GM12873 (cell line): ENCODE data around the gene TINCR.
A peak's percentile ranks its signal among the peaks of the same experiment; 100 is the strongest.

Experiments
- TF ChIP-seq, protein P1 (sequence below): IDR thresholded peaks from 2 replicates; pipeline ENCODE4 v1.5.1; 2012; ENCODE audit warnings: low read depth, mild to moderate bottlenecking, moderate library complexity, low read length, control low read depth; ENCODE audit not compliant: insufficient read depth; ENCODE audit errors: missing control alignments

The TINCR gene

DNA sequence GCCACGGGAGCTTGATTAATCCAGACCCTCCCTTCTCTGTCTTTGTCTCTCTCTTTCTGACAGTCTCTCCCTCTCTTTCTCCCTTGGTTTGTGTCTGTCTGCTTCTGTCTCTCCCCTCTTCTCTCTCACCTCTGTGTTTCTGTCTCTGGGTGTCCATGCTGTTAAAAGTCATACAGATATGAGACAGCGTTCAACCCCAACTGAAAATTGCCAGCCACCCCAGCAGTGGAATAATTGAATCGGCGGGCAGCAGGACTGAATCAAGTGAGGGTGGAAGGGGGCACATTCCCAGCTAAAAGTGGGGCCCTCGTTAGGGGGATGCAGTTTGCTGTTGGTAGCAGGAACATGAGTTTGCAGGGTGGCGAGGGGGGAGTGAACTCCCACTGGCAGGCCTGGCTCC, 43.7 kb downstream of the TINCR start:
- TF ChIP-seq, protein P1, sequence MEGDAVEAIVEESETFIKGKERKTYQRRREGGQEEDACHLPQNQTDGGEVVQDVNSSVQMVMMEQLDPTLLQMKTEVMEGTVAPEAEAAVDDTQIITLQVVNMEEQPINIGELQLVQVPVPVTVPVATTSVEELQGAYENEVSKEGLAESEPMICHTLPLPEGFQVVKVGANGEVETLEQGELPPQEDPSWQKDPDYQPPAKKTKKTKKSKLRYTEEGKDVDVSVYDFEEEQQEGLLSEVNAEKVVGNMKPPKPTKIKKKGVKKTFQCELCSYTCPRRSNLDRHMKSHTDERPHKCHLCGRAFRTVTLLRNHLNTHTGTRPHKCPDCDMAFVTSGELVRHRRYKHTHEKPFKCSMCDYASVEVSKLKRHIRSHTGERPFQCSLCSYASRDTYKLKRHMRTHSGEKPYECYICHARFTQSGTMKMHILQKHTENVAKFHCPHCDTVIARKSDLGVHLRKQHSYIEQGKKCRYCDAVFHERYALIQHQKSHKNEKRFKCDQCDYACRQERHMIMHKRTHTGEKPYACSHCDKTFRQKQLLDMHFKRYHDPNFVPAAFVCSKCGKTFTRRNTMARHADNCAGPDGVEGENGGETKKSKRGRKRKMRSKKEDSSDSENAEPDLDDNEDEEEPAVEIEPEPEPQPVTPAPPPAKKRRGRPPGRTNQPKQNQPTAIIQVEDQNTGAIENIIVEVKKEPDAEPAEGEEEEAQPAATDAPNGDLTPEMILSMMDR, result no peak

DNA sequence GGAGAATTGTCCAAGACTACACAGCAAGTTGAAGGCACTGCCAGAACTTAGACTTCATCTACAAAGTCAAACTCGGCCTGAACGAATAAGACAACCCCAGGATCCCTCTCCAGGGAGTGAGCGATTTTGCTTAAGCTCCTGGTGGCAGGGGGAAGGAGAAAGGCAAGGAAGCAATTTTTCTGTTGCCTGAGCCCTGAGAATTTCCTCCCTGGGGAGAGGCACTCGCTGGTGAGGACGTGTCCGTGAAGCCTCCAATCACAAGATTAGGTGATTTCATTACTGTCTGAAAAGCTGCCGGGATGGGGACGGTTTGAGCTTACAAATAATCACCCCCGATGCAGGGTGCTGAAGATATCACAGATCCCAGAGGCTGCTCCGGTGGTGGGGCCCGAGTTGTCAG, 45.6 kb downstream of the TINCR start:
- TF ChIP-seq, protein P1, result no peak

DNA sequence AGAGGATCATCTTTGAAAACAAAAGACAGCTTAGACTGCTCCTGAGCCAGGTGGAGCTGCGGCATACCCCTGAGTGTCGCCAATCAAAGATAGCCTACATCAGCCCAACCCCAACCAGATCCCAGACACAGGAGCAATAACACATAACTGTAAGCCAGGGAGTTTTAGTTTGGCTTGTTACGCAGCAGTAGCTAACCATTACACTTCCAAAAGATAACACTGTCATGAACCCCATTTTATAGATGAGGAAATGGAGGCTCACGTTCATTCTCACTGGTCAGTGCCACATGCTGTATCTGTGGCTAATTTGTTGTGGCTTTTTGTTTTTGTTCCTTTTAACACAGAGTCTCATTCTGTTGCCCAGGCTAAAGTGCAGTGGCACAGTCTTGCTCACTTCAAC, 47.3 kb downstream of the TINCR start:
- TF ChIP-seq, protein P1, result no peak

DNA sequence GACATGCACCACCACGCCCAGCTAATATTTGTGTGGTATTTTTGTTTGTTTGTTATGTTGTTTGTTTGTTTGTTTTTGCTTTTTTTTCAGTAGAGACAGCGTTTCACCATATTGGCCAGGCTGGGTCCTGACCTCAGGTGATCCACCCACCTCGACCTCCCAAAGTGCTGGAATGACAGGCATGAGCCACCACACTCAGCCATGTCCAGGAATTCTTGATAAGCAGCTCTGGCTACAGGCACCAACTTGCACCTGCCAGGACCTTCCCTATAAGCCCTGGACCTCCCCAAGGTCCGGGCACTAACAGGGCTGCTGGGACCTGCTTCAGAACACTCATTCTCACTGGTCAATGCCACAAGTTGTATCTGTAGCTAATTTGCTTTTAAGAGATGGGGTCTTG, 48.7 kb downstream of the TINCR start:
- TF ChIP-seq, protein P1, result no peak

DNA sequence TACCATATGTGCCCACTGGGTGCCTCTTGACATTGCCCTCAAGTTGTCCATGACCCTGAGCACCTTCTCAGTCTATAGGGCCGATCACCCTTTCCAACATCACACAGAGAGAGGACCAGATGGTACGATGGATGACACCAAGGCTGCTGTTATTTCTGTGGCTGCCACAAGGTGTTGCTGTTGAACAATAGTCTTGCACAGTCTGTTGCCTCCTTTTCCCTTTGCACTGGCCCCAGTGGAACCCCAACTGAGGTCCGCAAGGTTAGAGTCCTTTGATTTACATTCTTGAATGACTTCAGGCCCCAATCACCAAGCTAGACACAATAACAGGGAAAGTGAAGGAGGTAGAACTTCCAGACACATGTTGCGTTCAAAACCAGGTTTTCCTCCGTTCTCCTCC, 52.0 kb downstream of the TINCR start:
- TF ChIP-seq, protein P1, result peak; percentile 42

DNA sequence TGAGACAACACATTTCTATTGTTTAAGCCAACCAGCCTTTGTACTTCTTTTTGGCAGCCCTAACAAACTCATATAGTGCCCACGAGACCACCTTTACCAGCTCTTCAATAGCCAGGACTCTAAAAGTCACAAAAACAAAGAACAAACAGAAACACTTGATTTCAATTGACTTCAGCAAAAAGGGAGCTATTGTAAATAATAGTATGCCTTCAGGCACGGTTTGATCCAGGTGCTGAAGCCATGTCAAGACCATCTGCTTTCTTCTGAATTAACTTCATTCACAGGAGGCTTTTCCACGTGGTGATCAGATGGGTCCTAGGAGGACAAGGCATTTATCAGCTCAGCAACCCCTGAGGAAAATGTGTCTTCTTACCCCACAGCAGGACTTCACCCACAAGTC, 53.8 kb downstream of the TINCR start:
- TF ChIP-seq, protein P1, result no peak

DNA sequence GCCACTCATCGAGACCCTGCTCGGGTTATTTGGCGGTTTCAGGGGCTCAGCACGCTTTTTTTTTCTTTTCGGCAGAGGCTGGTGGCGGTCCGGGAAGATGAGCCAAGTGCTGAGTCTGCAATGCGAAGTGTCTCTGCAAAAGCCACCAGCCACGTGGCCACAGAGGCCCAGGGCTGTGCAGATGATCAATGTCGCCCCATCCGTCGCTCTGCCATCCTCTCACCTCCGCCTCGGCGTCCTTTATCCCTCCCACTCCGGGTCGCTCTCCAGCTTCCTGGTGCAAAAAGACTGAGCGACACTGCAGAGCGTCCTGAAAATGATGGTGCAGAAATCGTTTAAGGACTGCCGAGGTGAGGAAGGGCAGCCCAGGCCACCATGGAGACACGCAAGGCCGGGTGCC, 55.0 kb downstream of the TINCR start:
- TF ChIP-seq, protein P1, result no peak
